ENCODE measurements around the gene RILPL2. TPM values are rescaled to one million over a fixed set of nuclear protein-coding genes. Genes with fewer than 3 reads are reported as not detected.
A peak's percentile ranks its signal among the peaks of the same experiment; 100 is the strongest.

The RILPL2 gene
- total and polyA plus RNA-seq, 2 of the 13 experiments (the other 11 are each of a cell fraction or from before 2014, with no cell fraction given), result 2.7 to 8.1 TPM

GRCh38 chr12:123391546-123392343 lies 44.7 kb downstream of the RILPL2 start:
- Histone ChIP-seq H3K9ac (ENCODE audit: insufficient read depth, low read depth, low read length) (no peak overlapping the region), H3K4me2 (ENCODE audit: low read depth, low read length) (no peak overlapping the region), H3K79me2 (ENCODE audit: insufficient read depth, low read length) (peaks cover 25% of the 10 kb centered on the region), H4K20me1 (ENCODE audit: insufficient read depth, low read length) (no peaks in the 10 kb centered on the region), H3K27me3 (ENCODE audit: control insufficient read depth in 1 of 2, insufficient read depth in 2 of 2, low read length in 2 of 2) (no peaks in the 10 kb centered on the region), H3K4me3 (replicated peaks in 1 of 3; ENCODE audit: insufficient read depth in 1 of 3, low read depth in 2 of 3, low read length in 3 of 3) (no peak overlapping the region), H3K36me3 (replicated peaks in 1 of 2; ENCODE audit: control insufficient read depth in 1 of 2, insufficient read depth in 2 of 2, low read length in 2 of 2) (peaks cover 21 to 50% of the 10 kb centered on the region in 2 experiments), H3K4me1 (ENCODE audit: insufficient read depth, low read length) (peaks cover 34% of the 10 kb centered on the region), H3K9me3 (ENCODE audit: low read length) (no peaks in the 10 kb centered on the region), H3K27ac (ENCODE audit: extremely low read length, insufficient read depth, low read length) (no peak overlapping the region), H2AFZ (ENCODE audit: low read length) (no peak overlapping the region)
- intact Hi-C loops (cut with micrococcal nuclease; ENCODE audit: unreplicated experiment), result no loop called here
- in situ Hi-C loops (cut with HindIII; ENCODE audit: extremely low pct_ligation_motif_present, low pct_unique_long_range_greater_than_20kb), result no loop called here
- BruUV-seq (replicated peaks), result no TSS peak
- ATAC-seq, result no peak
- FAIRE-seq, result no peak
- ChIA-PET CTCF (ENCODE audit: low intra/inter-chr PET ratio, low total read pairs) (no interaction called here), POLR2A (no interaction called here)
- WGBS (ENCODE audit: low lambda C conversion rate), result 98% methylated on average over 5 of the region's 8 CpGs
- TF ChIP-seq, protein P1, sequence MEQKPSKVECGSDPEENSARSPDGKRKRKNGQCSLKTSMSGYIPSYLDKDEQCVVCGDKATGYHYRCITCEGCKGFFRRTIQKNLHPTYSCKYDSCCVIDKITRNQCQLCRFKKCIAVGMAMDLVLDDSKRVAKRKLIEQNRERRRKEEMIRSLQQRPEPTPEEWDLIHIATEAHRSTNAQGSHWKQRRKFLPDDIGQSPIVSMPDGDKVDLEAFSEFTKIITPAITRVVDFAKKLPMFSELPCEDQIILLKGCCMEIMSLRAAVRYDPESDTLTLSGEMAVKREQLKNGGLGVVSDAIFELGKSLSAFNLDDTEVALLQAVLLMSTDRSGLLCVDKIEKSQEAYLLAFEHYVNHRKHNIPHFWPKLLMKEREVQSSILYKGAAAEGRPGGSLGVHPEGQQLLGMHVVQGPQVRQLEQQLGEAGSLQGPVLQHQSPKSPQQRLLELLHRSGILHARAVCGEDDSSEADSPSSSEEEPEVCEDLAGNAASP (CRISPR knock-in tag; IDR thresholded peaks at IDR 0.05; ENCODE audit: borderline replicate concordance), result no peak
- TF ChIP-seq POLR2G (IDR thresholded peaks at IDR 0.05; ENCODE audit: low read depth, low read length) (peak; percentile 29; the same call in 1 of the 2 replicates), CCDC6 (CRISPR knock-in tag; IDR thresholded peaks at IDR 0.05) (no peak)
- no peak for DNase-seq (ENCODE audit: low spot score)

Data from HepG2 (cell line).